Measurements from ENCODE around the gene ROCK2.
"Not testable (repeated sequence)": the region's sequence is repeated elsewhere in the genome, so short reads cannot be mapped to it uniquely, and the experiment has no call there.

Gene ROCK2

DNA sequence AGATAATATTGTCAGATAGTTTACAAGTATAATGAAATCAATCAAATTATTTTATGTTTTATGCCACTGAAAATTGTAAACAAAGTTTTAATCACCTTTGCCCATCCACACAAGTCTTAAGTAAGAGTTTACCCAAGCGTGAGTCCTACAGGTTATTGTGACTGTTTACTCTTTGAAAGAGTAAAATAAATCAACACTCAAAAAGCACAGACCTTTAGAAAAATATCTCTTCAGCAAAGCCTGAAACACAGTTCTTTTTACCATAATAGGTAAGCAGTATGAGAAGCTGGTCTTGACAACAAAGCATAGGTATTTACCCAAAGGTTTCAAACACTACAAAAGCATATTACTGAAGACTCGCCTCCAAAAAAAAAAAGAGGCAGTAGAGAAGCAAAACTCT, 3.7 kb downstream of the ROCK2 start:
- DNase-seq (ENCODE audit: low read depth), result no peak

- DNase-seq (ENCODE audit: low read depth), result no peak
Observed at GRCh38 chr2:11339508-11340083, 4.8 kb downstream of the ROCK2 start.

GRCh38 chr2:11338580-11338979, 5.9 kb downstream of the ROCK2 start:
- no peak for DNase-seq (ENCODE audit: low read depth)

- no peak for DNase-seq (ENCODE audit: low read depth)
Observed at GRCh38 chr2:11337909-11338308, 6.5 kb downstream of the ROCK2 start.

GRCh38 chr2:11336189-11336588, 8.2 kb downstream of the ROCK2 start:
- no peak for DNase-seq (ENCODE audit: low read depth)

DNA sequence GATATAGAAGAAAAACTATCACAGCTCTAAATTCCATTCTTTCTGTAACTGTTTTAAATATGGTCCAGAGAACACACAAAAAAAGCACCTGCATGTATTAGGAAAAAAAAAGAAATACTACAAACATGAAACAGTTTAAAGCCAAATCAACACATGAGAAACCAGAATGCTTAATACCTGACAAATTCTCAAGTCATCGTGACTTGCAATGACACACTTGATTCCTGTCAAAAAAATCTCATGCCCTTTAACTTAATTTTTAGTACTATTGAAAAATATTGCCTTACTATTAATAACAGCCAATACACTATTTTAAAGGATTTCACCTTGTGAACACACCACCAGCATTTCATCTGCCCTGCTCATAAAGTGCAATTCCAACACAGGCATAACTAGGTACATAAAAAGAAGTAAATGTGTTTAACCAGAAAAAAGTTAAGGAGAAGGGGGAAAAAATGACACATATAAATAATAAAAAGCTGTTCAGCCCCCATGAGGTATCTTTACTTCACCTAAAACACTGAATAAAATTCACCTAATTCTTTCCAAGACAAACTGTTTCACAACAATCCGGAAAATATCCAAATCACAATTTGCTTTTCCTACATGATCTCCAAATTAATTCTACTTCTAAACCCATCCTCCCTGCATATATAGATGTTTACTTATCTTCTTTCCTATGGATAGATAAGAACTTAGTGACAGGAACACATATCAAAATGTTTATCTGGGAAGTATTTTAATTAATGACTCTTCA, 10.8 kb downstream of the ROCK2 start:
- DNase-seq (ENCODE audit: low read depth), result no peak

DNA sequence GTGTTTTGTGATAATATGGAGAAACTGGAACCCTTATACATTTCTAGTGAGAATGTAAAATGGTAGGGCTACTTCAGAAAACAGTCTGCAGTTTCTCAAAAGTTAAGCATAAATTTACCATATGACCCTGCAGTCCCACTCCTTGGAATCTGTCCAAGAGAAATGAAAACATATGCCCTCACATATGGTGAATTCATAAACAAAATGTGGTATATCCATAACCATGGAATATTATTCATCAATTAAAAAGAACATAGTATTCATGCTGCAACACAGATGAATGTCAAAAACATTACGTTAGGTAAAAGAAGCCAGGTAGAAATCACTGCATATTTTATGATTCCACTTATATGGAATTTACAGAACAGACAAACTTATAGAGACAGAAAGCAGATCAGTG, 11.8 kb downstream of the ROCK2 start:
- no peak for DNase-seq (ENCODE audit: low read depth)

GRCh38 chr2:11330457-11331142, 13.8 kb downstream of the ROCK2 start:
- no peak for DNase-seq (ENCODE audit: low read depth)

DNA sequence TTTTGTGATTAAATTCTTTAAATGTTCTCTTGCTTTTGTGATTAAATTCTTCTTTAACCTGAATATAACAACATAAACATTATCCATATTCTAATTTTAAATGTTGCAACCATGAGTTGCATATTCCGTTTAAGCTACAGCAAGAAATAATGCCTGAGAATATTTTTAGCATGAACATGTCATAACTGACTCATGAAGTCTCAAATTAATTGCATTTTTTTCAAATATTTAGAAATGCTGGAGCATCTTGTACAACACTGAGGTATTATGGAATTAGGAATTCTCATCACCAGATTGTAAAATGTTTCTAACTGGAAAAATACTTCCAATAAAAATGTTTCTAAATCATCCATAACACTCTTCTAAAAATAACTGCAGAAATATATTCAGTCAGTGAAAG, 14.7 kb downstream of the ROCK2 start:
- DNase-seq (ENCODE audit: low read depth), result no peak

- DNase-seq (ENCODE audit: low read depth), result not testable (repeated sequence)
Observed at GRCh38 chr2:11328522-11328921, 15.9 kb downstream of the ROCK2 start.

DNA sequence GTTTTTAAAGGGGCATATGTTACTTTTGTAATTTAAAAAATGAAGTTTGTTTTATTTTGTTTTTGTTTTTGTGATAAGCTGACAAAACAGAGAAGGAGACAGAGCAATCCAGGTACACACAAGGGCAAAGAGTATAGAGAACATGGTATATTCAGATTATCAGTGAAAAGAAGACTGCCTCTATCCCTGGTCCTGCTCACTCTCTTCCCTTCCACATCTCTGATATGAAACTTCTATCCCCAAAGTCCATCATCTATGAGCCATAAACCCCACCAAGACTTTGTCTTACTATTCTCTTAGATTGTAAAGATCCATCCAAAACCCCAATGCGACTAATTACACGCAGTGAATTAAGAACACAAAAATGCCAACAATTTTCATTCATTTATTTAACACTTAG, 16.6 kb downstream of the ROCK2 start:
- no peak for DNase-seq (ENCODE audit: low read depth)

DNA sequence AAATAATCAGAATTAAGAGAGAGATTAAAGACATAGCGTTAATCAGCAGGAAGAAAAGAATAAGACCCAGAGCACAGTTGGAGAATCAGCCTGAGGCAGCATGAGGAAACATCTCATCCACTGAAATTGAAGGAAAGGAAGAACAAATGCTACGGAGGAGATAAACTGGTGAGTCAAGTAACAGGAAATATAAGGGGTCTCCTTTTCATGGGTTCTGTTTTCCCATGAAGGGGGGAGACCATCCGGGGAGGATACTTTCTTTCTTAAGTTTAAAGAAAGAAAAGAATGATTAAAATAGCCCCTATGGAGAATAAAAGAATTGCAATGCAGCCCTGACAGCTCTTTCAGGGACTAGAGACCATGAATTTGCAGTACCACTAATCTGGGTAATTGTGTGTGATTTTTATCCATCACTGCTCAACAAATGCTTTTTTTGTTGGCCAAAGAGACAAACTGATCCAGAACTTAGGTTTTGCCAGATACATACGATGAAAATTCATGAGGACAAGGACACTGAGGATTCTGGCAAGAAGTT, 17.7 kb downstream of the ROCK2 start:
- DNase-seq (ENCODE audit: low read depth), result no peak

DNA sequence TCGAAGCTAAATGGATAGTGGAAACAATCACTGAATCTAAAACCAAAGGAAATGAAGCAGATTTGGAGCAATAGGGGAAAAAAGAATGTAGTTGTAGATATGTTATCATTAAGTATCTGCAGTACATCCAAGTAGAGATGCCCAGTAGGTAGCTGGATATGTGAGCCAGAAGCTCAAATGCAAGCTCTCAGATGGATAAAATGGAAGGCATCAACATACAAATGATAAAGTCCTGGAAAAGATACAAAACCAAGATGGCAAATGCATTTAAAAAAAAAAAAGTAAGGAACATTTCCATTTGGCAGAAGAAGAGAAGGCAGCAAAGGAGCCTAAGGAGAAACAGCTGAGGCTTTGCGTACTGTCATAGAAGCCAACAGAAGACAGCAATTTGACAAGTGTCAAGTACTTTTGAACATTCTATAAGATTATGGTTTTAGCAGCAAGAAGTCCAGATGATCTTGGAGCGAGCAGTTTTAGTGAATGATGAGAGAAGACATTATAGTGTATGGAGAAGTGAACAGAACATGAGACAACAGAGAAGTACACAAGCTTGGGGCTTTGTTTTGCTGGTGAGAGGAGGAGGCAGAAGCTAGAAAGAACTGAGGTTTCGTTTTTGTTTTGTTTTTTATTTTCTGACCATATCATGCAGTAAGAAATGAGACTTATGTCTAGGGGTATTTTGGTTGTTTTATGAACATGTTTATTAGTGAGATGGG, 18.3 kb downstream of the ROCK2 start:
- no peak for DNase-seq (ENCODE audit: low read depth)

DNA sequence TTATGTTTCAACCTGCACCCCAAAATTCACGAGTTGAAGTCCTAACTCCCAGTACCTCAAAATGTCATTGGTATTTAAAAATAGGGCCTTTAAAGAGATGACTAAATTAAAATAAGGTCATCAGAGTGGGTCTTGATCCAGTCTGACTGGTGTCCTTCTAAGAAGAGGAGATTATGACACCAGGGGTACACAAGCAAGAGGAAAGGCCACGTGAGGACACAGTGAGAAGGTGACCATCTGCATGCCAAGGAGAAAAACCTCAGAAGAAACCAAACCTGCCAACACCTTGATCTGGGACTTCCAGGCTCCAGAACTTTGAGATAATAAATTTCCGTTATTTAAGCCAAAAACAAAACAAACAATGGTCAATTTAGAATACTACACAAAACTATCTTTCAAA, 22.6 kb downstream of the ROCK2 start:
- DNase-seq (ENCODE audit: low read depth), result no peak

- no peak for DNase-seq (ENCODE audit: low read depth)
Observed at GRCh38 chr2:11320698-11321492, 23.5 kb downstream of the ROCK2 start.

- no peak for DNase-seq (ENCODE audit: low read depth)
Observed at GRCh38 chr2:11319939-11320338, 24.5 kb downstream of the ROCK2 start.

DNA sequence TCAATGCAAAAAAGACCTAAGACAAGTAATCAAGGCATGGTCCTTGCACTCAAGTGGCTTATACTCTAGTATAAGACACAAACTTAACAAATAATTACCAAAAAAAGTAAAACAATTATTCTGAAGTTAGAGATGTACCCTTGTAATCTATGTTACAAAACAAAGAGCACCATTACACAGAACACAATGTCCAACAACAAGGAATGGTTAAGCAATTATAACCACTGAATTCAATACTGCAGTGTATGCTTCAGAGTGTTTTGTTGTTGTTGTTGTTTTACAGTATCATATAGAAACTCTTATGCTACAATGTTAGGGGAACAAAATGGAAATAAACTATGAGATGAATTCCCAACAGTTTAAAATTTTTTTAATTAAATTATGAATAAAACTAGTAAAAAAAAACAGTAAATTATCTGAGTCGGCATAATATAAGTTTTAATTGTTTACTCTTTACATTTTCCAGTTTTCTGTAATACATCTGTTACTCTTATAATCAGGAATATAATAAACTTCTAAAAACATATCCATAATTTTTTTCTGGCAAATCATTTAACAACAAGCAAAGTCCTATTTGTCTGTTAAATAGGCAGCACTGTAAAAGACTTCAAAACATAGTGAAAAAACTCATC, 29.2 kb downstream of the ROCK2 start:
- no peak for DNase-seq (ENCODE audit: low read depth)

- no peak for DNase-seq (ENCODE audit: low read depth)
Observed at GRCh38 chr2:11314487-11314886, 29.9 kb downstream of the ROCK2 start.

GRCh38 chr2:11312770-11313471, 31.5 kb downstream of the ROCK2 start:
- no peak for DNase-seq (ENCODE audit: low read depth)

GRCh38 chr2:11311543-11311942, 32.9 kb downstream of the ROCK2 start:
- no peak for DNase-seq (ENCODE audit: low read depth)

- DNase-seq (ENCODE audit: low read depth), result no peak
Observed at GRCh38 chr2:11310212-11310611, 34.2 kb downstream of the ROCK2 start.

Data from fibroblast of the conjunctiva (primary cell).